NCI-H2227 (cell line): ENCODE results near the gene MORN1.
"Not testable (repeated sequence)": the region's sequence is repeated elsewhere in the genome, so short reads cannot be mapped to it uniquely, and the experiment has no call there.

Experiments used
- DNase-seq: peaks from one replicate; lab custom pipeline; 2025; ENCODE audit not compliant: unreplicated experiment; lab: John Stamatoyannopoulos, UW

Gene MORN1

GRCh38 chr1:2391041-2391930, at the start of gene MORN1, which contains the start of gene RER1:
MORN1 (minus strand) TSS chr1:2391554; CDS start chr1:2391533, 21 bp downstream.
RER1 (plus strand) TSS chr1:2391841; CDS start chr1:2395791, 3,950 bp downstream.
- peak; percentile 100 for DNase-seq

- not testable (repeated sequence) for DNase-seq
Measured at GRCh38 chr1:2440346-2440745, 49.0 kb upstream of the MORN1 start.

DNA sequence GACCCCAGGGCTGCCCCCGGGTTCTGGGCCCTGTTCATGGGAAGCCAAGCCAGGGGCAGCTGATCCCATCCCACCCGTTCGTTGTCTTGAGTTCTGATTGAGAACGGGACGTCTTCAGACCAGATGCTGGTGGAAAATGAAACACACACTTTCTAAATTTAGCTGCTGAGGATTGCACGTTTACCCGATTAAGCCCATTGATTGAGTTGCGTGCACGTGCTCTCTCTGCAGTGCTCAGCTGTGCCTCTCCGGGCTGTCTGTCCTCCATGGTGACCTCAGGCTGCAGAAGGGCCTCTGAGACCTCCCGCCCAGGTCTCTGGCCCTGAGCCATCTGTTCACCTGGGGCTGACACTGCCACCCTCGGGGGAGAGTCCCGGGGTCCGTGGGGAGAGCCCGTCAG, 48.0 kb upstream of the MORN1 start:
- DNase-seq = no peak

GRCh38 chr1:2438641-2439040, 47.3 kb upstream of the MORN1 start:
- no peak for DNase-seq

GRCh38 chr1:2438038-2438437, 46.7 kb upstream of the MORN1 start:
- DNase-seq = no peak

GRCh38 chr1:2437617-2438016, 46.3 kb upstream of the MORN1 start:
- DNase-seq = no peak

GRCh38 chr1:2436876-2437275, 45.5 kb upstream of the MORN1 start:
- DNase-seq = no peak

GRCh38 chr1:2435746-2436355, 44.5 kb upstream of the MORN1 start:
- DNase-seq = no peak

DNA sequence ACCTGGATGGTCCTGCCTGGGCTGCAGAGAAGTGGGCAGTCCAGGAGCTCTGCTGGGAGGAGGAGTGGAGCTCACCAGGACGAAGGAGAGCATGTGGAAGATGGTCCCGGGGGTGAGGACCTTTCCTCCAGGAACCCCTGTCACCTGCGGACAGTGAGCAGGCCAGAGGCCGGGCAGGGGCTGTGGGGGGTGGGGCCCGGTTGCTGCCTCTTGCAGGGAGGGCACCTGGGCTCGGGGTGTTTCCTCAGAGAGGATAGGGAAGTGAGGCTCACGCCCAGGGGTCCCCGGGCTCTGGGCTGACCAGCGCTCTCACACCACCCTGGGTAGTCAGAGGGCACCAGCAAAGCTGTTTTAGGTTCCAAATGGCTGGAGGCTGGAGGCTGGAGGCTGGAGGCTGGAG, 43.7 kb upstream of the MORN1 start:
- no peak for DNase-seq

- DNase-seq = no peak
Measured at GRCh38 chr1:2433936-2434655, 42.7 kb upstream of the MORN1 start.

DNA sequence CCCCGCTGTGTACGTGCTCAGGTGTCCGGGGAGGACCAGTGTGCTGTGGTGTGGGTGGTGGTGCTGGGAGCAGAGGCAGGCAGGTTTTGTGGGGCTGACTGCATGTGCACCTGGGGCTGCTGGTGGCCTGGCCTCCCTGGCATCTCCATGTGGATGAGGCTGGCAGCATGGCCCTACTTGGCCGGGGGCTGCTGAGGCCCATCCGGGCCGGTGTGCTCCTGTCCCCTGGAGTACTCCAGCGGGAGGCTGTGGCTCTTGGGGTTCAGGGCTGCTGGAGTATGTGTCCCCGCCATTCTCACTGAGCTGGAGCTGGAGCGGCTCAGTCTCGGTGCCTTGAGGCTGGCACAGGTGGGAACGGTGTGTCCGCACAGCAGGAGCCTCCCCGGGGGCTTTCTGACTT, 41.8 kb upstream of the MORN1 start:
- DNase-seq = no peak

DNA sequence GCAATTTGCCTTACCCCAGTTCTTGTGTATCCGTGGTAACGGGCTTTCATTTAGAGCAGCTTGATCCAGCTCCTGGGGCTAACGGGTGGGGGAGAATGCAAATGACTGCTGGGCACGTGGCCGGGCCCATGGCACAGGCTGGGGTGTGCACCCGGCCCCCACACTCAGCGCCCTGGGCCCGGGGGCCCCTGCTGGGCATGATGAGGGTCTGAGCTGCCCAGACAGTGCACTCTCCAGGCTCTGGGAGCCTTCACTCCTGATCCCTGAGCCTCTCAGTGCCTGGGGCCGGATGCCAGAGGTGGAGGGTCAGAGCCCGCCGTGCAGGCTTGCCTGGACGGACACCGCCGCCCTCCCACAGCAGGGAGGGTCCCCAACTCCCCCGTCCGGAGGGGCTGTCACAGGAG, 41.1 kb upstream of the MORN1 start:
- no peak for DNase-seq

DNA sequence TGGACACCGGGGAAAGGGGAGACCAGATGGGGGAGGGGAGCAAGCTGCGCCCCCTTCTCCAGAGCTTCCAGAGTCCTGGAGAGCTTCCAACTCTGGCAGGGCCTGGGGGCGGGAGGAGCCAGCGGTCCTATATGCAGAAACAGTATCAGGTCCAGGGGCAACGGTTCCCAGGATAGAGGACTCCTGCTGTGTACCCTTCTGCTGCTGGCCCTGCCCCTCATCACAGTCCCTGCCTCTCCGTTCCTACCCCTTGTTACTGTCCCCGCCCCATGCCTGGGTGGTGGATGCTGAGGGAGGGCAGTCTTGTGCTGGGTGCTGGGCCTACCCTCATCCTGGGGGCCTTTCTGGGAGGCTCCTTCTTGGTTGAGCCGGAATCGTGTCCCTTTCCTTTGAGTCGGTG, 40.2 kb upstream of the MORN1 start:
- no peak for DNase-seq

DNA sequence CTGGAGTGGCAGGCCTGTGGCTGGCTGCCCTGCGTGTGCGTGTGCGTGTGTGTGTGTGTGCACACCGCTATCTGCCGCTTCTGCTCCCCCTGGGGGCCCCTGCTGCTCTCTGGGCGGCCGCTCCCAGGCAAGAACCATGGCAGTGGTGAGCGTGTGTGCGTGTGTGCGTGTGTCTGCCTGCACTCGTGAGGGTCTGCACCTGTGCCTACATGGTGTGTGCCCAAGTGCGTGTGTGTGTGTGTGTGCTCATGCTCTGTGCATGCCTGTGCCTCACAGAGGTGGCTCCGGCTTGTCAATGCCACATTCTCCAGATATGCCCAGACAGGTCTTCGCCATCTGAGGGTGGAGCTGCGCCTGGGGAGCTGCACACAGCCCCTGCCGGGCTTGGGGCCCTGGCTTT, 39.7 kb upstream of the MORN1 start:
- peak; percentile 70 for DNase-seq

DNA sequence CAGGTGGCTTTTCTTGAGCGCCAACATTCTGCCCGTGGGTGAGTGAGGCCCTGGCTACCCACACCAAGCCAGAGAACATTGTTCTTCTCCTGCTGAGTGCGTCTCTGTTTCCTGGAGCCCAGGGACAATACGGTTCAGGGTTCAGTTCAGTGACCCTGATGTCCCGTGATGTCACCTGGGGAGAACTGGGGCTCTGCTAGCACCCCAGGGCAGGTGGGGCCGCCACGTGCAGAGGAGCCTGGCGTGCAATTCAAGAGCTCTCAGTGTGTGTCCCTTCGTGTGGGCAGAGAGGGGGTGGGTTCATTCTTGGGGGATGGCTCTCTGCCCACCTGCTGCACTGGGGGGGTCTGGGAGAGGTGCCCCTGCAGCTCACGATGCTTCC, 39.2 kb upstream of the MORN1 start:
- no peak for DNase-seq

DNA sequence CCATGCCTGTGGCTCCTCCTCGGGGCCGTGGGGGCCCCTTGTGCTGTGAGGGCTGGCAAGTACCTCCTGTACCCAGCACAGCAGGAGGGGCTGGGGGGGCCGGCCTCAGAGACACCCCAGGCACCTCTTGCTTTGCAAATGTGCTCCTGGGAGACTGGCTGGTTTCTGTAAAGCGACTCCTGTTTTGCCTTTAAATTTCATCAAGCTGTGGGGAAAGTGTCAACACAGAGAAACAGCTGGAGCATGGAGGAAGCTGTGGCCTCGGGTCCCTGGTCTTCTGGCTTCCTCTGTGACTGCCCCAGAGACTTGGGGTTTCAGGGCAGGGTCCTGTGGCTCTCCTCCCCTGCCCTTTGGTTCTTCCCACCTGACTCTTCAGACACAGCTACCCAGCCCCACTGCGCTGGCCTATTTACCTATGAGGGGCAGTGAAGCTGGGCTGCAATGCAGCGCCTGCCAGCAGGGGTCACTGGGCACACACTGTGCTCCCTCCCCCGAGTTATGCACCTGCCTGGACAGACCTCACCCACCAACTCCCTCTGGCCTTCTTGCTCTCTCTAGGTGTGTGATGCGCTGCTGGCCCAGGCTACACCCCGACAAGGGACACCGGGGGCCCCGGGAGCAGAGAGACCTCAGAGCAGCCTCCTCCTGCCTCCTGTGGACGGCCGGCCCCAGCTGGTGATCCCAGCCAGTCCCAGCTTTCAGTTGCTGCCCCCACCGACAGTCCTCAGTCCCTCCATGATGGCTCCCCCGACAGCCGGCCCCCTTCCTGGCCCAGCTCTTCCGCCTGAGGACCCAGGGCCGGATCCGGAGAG, 38.6 kb upstream of the MORN1 start:
- no peak for DNase-seq

- no peak for DNase-seq
Measured at GRCh38 chr1:2428490-2428889, 37.1 kb upstream of the MORN1 start.

- DNase-seq = no peak
Measured at GRCh38 chr1:2427976-2428375, 36.6 kb upstream of the MORN1 start.

- DNase-seq = no peak
Measured at GRCh38 chr1:2427051-2427450, 35.7 kb upstream of the MORN1 start.

GRCh38 chr1:2426540-2426939, 35.2 kb upstream of the MORN1 start:
- no peak for DNase-seq

DNA sequence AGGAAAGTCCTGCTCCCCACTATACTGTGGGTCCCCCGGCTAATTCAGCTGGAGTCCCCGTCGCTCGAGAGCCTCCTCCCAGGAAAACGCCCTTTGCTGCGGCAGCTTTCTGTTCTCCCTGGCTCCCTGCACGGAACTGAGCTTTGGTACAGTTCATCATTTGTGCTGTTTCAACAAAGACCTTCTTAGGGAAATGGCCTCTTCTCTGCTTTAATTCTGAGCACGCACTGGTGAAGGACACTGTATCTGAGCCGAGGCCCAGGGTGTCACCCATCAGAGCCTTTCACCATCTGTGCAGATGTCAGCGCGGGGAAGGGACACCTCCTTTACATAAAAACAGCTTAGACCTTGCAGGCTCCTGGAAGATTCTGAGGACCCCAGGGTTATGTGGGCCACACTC, 34.5 kb upstream of the MORN1 start:
- DNase-seq = no peak
